ENCODE measurements around the gene PPP3CB.

The PPP3CB gene

DNA sequence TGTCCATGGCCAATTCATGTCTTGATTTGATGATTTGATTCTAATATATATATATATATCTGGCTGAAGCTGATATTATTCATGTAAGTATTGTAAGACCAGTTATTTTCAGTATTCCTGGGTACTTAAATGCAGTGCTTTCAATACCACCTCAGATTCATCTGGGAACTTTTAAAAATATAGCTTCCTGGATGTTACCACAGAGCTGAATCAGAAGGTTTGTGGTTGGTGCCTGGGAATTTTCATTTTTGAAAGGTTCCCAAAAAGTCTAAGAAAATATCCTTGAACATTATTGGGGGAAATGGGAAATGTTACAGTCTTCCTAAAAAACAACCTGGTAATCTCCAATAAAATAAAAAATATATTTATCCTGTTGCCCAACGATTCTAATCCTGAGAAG, 10.7 kb upstream of the PPP3CB start:
- ATAC-seq = no peak
- TF ChIP-seq TCF4 (CRISPR knock-in tag; IDR thresholded peaks at IDR 0.05; ENCODE audit: borderline replicate concordance) (no peak), CSDC2 (CRISPR knock-in tag; IDR thresholded peaks at IDR 0.05) (no peak), ZNF565 (CRISPR knock-in tag; conservative IDR thresholded peaks at IDR 0.05; ENCODE audit: low read depth) (no peak)
- TF ChIP-seq, protein P1, sequence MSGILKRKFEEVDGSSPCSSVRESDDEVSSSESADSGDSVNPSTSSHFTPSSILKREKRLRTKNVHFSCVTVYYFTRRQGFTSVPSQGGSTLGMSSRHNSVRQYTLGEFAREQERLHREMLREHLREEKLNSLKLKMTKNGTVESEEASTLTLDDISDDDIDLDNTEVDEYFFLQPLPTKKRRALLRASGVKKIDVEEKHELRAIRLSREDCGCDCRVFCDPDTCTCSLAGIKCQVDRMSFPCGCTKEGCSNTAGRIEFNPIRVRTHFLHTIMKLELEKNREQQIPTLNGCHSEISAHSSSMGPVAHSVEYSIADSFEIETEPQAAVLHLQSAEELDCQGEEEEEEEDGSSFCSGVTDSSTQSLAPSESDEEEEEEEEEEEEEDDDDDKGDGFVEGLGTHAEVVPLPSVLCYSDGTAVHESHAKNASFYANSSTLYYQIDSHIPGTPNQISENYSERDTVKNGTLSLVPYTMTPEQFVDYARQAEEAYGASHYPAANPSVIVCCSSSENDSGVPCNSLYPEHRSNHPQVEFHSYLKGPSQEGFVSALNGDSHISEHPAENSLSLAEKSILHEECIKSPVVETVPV (CRISPR knock-in tag; IDR thresholded peaks at IDR 0.05) = no peak

DNA sequence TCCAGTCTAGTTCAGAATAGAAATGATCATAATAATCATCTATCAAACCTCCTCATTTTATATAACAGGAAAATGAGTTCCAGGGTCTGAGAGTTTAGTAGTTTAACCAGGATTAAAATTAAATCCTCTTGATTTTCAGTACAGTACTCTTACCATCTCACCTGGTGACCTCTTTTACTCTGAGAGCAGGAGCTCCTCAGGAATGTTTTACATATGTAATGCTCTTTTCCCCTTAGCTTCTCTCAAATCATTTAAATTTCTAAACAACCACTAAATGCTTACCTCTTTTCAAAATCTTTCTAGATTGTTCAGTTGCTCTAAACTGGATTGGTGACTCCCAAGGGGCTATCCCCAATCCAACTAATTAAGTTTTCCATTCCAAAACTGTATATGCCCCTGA, 10.2 kb upstream of the PPP3CB start:
- ATAC-seq = no peak
- TF ChIP-seq ZC3H10 (CRISPR knock-in tag; IDR thresholded peaks at IDR 0.05) = no peak
- no peak for TF ChIP-seq OSR1 (CRISPR knock-in tag; IDR thresholded peaks at IDR 0.05)
- TF ChIP-seq, protein P2, sequence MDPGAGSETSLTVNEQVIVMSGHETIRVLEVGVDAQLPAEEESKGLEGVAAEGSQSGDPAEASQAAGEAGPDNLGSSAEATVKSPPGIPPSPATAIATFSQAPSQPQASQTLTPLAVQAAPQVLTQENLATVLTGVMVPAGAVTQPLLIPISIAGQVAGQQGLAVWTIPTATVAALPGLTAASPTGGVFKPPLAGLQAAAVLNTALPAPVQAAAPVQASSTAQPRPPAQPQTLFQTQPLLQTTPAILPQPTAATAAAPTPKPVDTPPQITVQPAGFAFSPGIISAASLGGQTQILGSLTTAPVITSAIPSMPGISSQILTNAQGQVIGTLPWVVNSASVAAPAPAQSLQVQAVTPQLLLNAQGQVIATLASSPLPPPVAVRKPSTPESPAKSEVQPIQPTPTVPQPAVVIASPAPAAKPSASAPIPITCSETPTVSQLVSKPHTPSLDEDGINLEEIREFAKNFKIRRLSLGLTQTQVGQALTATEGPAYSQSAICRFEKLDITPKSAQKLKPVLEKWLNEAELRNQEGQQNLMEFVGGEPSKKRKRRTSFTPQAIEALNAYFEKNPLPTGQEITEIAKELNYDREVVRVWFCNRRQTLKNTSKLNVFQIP (CRISPR knock-in tag; IDR thresholded peaks at IDR 0.05; ENCODE audit: borderline replicate concordance, low read depth) = no peak
- TF ChIP-seq ZNF8 (CRISPR knock-in tag; IDR thresholded peaks at IDR 0.05) = no peak
- TF ChIP-seq, protein P1 (CRISPR knock-in tag; IDR thresholded peaks at IDR 0.05) = no peak
- no peak for TF ChIP-seq RARB (CRISPR knock-in tag; IDR thresholded peaks at IDR 0.05)
- no peak for TF ChIP-seq GLIS3 (CRISPR knock-in tag; IDR thresholded peaks at IDR 0.05)
- no peak for TF ChIP-seq ZNF565 (CRISPR knock-in tag; conservative IDR thresholded peaks at IDR 0.05; ENCODE audit: low read depth)

DNA sequence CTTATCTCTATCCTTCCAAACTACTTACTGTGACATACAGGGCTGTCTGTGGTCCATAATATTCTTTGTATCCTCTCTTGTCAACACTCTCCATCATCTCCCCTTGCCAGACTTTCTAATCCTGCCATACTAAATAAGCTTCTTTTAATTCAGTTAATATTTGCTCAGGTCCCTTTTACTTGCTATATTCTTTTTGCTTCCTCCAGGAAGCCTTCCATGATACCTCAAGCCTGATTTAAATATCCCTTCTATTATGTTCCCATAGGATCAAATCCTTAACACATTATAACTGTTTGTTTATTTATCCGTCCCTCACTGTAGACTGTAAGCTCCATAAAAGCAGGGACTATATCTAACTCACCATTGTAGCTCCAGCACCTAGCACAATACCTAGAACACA, 7.2 kb upstream of the PPP3CB start:
- ATAC-seq = no peak
- TF ChIP-seq OSR1 (CRISPR knock-in tag; IDR thresholded peaks at IDR 0.05) (no peak), ZFP3 (CRISPR knock-in tag; IDR thresholded peaks at IDR 0.05) (no peak), SNAI2 (CRISPR knock-in tag; IDR thresholded peaks at IDR 0.05) (no peak), BACH2 (CRISPR knock-in tag; IDR thresholded peaks at IDR 0.05; ENCODE audit: borderline replicate concordance) (no peak), CSDC2 (CRISPR knock-in tag; IDR thresholded peaks at IDR 0.05) (no peak), ARNTL (CRISPR knock-in tag; IDR thresholded peaks at IDR 0.05; ENCODE audit: borderline replicate concordance, low read depth) (no peak), ZNF8 (CRISPR knock-in tag; IDR thresholded peaks at IDR 0.05) (no peak), GLIS3 (CRISPR knock-in tag; IDR thresholded peaks at IDR 0.05) (no peak), ESRRG (CRISPR knock-in tag; IDR thresholded peaks at IDR 0.05) (no peak), ISL1 (CRISPR knock-in tag; IDR thresholded peaks at IDR 0.05) (no peak), ZC3H10 (CRISPR knock-in tag; IDR thresholded peaks at IDR 0.05) (no peak), PPARA (CRISPR knock-in tag; IDR thresholded peaks at IDR 0.05; ENCODE audit: borderline replicate concordance) (no peak), TCF4 (CRISPR knock-in tag; IDR thresholded peaks at IDR 0.05; ENCODE audit: borderline replicate concordance) (no peak)
- TF ChIP-seq, protein P3, sequence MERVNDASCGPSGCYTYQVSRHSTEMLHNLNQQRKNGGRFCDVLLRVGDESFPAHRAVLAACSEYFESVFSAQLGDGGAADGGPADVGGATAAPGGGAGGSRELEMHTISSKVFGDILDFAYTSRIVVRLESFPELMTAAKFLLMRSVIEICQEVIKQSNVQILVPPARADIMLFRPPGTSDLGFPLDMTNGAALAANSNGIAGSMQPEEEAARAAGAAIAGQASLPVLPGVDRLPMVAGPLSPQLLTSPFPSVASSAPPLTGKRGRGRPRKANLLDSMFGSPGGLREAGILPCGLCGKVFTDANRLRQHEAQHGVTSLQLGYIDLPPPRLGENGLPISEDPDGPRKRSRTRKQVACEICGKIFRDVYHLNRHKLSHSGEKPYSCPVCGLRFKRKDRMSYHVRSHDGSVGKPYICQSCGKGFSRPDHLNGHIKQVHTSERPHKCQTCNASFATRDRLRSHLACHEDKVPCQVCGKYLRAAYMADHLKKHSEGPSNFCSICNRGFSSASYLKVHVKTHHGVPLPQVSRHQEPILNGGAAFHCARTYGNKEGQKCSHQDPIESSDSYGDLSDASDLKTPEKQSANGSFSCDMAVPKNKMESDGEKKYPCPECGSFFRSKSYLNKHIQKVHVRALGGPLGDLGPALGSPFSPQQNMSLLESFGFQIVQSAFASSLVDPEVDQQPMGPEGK (CRISPR knock-in tag; IDR thresholded peaks at IDR 0.05; ENCODE audit: borderline replicate concordance) = no peak
- TF ChIP-seq, protein P2 (CRISPR knock-in tag; IDR thresholded peaks at IDR 0.05; ENCODE audit: borderline replicate concordance, low read depth) = no peak
- TF ChIP-seq, protein P4, sequence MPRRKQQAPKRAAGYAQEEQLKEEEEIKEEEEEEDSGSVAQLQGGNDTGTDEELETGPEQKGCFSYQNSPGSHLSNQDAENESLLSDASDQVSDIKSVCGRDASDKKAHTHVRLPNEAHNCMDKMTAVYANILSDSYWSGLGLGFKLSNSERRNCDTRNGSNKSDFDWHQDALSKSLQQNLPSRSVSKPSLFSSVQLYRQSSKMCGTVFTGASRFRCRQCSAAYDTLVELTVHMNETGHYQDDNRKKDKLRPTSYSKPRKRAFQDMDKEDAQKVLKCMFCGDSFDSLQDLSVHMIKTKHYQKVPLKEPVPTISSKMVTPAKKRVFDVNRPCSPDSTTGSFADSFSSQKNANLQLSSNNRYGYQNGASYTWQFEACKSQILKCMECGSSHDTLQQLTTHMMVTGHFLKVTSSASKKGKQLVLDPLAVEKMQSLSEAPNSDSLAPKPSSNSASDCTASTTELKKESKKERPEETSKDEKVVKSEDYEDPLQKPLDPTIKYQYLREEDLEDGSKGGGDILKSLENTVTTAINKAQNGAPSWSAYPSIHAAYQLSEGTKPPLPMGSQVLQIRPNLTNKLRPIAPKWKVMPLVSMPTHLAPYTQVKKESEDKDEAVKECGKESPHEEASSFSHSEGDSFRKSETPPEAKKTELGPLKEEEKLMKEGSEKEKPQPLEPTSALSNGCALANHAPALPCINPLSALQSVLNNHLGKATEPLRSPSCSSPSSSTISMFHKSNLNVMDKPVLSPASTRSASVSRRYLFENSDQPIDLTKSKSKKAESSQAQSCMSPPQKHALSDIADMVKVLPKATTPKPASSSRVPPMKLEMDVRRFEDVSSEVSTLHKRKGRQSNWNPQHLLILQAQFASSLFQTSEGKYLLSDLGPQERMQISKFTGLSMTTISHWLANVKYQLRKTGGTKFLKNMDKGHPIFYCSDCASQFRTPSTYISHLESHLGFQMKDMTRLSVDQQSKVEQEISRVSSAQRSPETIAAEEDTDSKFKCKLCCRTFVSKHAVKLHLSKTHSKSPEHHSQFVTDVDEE (CRISPR knock-in tag; IDR thresholded peaks at IDR 0.05) = no peak
- TF ChIP-seq, protein P5, sequence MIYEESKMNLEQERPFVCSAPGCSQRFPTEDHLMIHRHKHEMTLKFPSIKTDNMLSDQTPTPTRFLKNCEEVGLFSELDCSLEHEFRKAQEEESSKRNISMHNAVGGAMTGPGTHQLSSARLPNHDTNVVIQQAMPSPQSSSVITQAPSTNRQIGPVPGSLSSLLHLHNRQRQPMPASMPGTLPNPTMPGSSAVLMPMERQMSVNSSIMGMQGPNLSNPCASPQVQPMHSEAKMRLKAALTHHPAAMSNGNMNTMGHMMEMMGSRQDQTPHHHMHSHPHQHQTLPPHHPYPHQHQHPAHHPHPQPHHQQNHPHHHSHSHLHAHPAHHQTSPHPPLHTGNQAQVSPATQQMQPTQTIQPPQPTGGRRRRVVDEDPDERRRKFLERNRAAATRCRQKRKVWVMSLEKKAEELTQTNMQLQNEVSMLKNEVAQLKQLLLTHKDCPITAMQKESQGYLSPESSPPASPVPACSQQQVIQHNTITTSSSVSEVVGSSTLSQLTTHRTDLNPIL (CRISPR knock-in tag; IDR thresholded peaks at IDR 0.05; ENCODE audit: low read depth) = no peak
